DOHH2 (cell line): ENCODE data around the gene ANXA6.

ENCODE experiments used
- CTCF ChIP-seq: fragments of 200-600 bp; sonication (generic); IDR thresholded peaks from one replicate; pipeline ENCODE4 v1.5.1; 2014; ENCODE audit warnings: antibody characterized with exemption, mild to moderate bottlenecking, low read depth, low read length; ENCODE audit not compliant: poor library complexity, severe bottlenecking
- EZH2phosphoT487 ChIP-seq: fragments of 200-600 bp; sonication (generic); IDR thresholded peaks from 2 replicates; pipeline ENCODE4 v1.6.1; 2017; ENCODE audit warnings: borderline replicate concordance, mild to moderate bottlenecking, antibody characterized with exemption, low read length, moderate library complexity, mixed read lengths

- TF ChIP-seq CTCF (no peak), EZH2phosphoT487 (no peak)
Observed at GRCh38 chr5:151068433-151069197, 89.0 kb downstream of the ANXA6 start.
